Sciatic nerve (tissue), 2 donors: ENCODE measurements around the gene NANOS3. TPM values are rescaled to one million over a fixed set of nuclear protein-coding genes. Genes with fewer than 3 reads are reported as not detected.
"Not testable (repeated sequence)": the region's sequence is repeated elsewhere in the genome, so short reads cannot be mapped to it uniquely, and the experiment has no call there.

Experiments
- ATAC-seq: fragments of 200-7000 bp; cut with Tn5 transposase; one replicate; pipeline ENCODE4 v1.9.1; 2020; ENCODE audit warnings: mild to moderate bottlenecking, moderate library complexity
- DNase-seq: peaks from one replicate; pipeline ENCODE4 v3.0.0-alpha.2; 2020; ENCODE audit warnings: low spot score
- intact Hi-C: fragments of 100-400 bp; cut with DNase I; formaldehyde crosslinking; loops from one replicate; pipeline ENCODE4 v1.14.2; 2022
- total RNA-seq: library from RNA; stranded (reverse); fragmentation: NEBNext Ultra II Directional; extraction: Animal tissue kit (Norgen Biotek cat#: 25700); gene quantifications from one replicate; pipeline ENCODE4 v1.2.1, GENCODE V29; 2021
- donor health status: DM: no; HTN: no; CAD: no.
- donor health status: DM: no; HTN: no; CAD: no.

Gene NANOS3
- total RNA-seq, 1 donor from 2014 or later = 1.4 TPM

DNA sequence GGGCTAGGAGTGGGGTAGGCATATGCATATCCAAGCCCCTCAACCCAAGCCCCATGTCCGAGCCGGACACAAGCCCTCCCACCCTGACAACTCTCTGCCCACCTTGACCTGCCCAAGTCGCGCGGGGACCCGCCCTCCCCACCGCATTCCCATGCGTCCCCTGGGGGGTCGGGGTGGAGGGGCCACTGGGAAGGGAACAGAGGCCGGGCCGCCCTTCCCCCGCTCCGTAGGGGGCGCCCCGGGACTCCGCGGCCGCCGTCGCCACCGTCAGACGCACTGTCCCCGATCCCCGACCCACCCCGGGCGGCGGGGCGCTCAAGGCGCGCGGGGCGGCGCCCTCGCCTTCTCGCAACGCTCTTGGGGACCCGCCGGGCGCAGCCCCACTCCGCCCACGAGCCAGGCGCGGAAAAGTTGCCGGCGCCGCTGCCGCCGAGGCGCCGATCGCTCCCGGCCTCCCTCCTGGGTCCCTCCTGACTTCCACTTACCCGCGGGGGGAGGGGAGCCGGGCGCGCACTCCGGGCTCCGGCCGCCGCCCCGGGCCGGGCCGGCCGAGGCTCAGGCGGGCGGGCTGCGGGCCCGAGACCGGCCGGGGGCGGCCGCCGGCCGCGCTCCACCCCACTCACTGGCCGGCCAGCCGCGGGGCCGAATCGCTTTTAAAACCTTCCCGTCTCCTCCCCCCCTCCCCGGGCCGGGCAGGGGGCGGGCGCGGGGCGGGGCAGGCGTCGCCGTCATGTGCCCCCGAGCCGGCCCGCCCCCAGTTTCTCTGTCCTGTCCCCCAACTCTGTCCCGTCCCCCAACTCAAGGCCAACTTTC is 34.4 kb upstream of the NANOS3 start:
- ATAC-seq (peak; percentile 38), DNase-seq (peak; percentile 93)
- intact Hi-C loops = no loop called here

DNA sequence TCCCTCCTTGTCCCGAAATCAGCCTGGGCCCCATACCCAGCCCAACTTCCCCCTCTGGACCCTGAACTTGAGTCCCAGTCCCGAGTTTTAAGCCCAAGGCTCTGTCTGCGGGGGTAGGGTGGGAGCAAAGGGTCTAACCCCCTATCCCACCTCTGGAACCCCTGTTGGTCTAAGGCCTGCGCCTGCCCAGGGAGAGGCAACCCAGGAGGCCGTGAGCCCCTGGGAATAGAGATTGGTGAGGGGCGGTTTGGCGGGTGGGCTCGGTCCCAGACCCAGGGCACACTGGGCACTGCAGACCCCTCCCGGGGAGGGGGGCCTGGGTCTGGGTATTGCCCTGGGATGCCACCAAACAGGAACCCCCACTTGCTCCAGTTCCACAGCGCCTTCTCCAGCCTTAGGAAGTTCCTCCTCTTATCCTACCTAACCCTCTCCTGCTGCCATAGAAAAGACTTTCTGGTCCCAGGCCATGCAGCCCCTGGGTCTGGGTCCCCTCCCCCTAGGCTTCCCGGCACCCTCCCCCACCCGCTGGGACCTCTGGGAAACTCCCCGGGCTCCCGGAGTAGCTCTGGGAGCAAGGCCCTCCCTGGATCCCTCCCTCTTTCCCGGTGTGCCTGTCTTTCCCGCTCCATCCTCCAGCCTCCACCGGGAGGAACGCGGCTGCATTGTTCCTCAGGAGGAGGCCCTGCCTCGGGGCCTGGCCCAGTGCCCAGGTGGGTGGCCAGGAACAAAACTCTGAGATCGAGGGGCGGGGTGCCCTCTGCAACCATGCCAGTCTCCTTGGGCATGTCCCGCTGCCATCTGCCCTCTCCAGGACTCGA is 33.6 kb upstream of the NANOS3 start:
- peak; percentile 80 for DNase-seq
- intact Hi-C loops = no loop called here
- ATAC-seq = no peak

DNA sequence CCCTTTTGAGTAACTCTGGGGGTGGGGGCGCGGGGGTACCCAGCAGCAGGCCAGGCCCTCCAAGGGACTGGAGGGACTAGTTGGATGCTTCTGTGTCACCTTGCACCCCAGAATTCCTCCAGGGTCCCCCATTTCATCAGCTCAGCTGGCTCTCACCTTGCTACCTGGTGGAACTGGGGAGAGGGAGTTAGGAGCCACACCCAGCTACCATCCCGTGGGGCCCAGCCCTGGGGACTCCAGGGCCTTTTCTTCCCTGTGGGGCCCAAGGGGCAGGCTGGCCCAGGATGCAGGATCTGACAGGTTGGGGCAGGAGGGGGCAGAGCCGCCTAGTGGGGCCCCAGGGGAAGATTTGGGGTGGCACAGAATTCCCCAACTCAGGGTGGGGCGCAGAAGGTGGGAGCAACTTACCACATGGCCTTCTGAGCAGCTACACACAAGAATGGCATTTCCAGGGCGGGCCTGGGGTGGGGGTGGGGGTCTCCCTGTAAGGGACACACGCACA is 32.8 kb upstream of the NANOS3 start:
- DNase-seq = no peak
- intact Hi-C loops = no loop called here

DNA sequence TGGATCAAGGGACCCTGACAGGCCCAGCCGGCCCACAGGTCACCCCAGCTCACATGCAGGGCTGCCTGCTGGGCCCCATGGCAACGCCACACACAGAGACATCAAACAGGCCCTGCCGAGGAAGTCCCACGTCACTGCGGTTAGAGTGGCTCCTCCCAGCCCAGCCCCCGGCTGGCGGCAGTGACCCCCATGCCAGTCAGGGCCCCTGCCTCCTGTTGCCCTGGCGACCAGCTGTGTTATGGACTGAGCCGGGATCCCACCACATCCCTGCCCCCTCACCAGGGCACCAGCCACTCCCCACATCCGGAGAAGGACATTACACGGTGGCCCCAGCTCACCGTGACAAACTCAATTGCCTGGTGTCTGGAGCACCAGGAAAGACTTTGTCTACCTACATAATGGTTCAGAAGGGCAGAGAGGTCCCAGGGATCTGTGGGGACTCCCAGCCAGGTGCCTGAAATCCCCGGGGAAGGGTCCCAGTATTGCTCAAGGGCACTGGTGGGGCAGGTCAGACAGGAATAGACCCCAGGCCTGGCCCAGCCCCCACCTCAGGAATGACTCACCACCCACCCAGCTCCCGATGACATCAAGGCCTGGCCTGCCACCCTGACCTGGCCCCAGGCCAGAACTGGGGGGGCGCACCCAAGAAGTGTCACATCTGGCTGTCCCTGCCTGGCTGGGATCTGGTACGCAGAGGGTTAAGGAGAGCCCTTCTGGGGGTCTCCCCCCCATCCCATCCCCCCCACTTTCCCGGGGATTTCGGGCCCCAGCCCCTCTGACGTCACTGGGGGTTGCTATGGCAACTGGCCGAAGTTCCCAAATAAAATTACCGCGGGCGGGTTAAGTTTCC is 30.2 kb upstream of the NANOS3 start:
- intact Hi-C loops = no loop called here
- DNase-seq = peak; percentile 96

More for the DNA sequence above, 32.8 kb upstream of the NANOS3 start:
- ATAC-seq = no peak

DNA sequence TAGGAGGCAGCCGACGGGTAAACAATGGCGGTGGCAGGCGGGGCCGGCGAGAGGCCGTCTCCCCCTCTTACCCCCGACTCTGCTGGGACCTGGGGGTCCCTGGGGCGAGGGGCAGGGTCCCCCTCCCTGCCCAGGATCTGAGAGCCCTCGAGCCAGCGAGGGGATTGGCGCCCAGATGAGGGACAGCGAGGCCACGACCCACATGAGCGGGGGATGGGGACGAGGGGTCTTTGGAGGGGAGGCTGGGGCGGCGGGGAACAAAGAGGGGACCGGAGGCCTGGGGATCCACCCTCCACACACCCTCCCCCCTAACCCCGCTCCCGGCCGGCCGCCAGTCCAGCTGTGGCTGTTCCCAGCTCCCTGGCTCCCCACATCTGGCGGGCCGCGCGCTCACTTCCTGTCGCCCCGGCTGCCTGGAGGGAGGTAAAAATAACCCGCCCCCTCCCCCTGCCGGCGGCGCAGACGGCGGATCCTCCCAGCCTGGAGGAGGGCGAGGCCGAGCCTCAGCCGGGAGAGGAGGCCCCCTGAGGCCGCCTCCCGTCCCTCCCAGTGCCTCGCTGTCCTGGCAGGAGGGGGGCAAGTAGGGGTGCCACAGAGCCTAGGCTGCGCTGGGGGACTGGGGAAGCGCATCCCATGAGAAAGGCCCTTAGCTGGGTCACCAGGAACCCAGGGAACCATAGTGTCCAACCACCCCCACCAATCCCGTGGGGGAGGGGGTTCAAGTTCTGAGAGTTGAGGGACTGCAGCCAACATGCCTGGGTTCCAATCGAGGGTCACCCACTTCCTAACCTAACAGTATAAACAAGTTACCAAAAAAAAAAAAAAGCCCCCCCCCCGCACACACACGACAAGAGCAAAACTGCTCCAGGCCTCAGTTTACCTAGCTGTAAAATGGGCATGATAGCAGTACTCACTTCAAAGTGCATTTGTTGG is 29.3 kb upstream of the NANOS3 start:
- peak; percentile 79 for ATAC-seq
- intact Hi-C loops = no loop called here
- DNase-seq = peak; percentile 97

More for the DNA sequence above, 30.2 kb upstream of the NANOS3 start:
- ATAC-seq = peak; percentile 76

DNA sequence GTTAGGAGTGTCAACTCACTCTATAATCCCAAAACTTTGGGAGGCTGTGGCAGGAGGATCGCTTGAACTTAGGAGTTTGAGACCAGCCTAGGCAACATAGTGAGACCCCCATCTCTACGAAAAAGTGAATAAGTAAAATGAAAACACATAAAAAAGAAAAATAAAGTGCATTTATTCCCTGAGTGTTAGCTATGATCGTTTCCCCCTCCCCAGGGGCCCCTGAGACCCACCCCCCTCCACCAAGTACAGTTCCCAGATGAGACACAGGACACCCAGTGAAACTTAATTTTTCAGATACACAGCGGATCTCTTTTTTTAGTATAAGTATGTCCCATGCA is 28.6 kb upstream of the NANOS3 start:
- intact Hi-C loops = no loop called here

DNA sequence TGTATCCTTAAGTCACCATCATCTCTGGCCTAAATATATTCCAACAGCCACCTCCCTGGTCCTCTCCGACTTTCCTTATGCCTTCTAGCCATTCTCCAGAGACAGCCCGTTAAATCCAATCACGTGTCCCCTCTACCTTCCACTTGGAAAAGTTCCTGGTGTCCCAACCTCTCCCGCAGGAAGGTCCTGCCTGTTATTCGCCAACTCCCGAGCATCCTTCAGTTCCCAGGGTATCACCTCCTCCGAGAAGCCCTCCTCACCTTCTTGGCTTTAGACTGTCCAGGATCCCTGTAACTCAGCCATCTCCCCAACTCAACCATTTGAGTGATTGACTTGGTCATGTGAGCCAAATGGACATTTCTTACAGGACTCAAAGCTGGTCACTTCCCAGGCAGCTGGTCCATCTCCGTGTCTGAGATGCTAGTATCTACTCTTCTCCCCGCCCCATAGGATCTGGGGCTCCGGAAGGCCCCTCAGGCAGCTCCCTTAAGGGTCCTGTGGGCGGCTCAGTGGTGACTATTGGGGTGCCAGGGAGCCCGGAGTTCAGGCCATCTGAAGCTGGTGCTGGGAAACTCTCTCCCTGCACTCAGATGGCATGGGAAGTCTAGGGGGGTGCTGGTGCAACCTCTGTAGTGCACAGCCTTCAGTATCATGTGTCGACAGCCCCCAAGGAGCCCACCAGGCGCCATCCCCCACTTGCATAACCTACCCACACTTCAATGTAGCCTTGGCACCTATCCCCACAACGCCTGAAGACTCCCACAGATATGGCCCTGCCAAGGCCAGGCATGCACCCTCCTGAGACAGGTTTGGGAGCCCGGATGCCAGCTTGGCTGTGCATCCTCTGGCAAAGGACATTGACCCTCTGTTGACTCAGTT is 27.9 kb upstream of the NANOS3 start:
- intact Hi-C loops = no loop called here
- ATAC-seq (no peak), DNase-seq (no peak)

More for the DNA sequence above, 28.6 kb upstream of the NANOS3 start:
- no peak for ATAC-seq
- DNase-seq = no peak

DNA sequence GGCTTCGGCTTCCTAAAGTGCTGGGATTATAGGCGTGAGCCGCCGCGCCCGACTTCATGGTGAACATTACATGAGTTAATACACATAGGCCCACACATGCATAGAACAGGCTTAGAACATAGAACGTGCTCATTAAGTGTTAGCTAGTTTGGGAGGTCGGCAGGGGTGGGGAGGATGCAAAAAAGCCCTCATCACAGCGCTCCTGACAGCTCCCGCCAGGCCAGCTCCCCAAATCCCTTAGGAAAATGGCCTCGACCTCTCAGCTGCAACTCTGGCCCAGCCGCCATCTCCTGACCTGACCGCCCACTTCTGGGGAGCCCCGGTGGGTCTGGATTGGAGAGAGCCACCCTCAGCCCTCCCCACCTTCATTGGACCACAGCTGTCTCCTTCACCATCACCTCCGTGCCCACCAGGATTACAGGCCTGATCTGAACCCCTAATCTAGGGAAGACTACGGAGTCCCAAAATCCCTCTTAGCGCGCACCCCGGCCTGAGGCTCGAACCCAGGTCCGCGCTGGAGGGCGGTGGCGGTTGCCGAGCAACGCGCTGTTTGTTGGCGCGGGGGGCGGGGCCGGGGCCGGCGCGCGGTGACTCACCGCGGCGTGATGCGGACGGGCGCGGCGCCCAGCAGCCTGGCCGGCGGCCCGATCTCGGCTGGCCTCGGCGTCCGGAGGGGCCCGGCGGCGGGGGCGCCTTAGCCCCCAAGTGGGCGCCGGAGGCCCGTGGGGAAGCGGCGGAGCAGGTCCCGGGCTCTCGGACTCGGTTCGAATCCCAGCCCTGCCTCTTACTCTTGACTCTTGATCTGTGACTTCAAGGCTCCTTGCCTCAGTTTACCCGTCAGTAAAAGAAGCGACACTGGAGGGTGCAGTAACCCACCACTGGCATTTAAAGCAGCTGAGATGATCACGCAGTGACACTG is 26.7 kb upstream of the NANOS3 start:
- DNase-seq (peak; percentile 91), ATAC-seq (peak; percentile 9)
- intact Hi-C loops = no loop called here

DNA sequence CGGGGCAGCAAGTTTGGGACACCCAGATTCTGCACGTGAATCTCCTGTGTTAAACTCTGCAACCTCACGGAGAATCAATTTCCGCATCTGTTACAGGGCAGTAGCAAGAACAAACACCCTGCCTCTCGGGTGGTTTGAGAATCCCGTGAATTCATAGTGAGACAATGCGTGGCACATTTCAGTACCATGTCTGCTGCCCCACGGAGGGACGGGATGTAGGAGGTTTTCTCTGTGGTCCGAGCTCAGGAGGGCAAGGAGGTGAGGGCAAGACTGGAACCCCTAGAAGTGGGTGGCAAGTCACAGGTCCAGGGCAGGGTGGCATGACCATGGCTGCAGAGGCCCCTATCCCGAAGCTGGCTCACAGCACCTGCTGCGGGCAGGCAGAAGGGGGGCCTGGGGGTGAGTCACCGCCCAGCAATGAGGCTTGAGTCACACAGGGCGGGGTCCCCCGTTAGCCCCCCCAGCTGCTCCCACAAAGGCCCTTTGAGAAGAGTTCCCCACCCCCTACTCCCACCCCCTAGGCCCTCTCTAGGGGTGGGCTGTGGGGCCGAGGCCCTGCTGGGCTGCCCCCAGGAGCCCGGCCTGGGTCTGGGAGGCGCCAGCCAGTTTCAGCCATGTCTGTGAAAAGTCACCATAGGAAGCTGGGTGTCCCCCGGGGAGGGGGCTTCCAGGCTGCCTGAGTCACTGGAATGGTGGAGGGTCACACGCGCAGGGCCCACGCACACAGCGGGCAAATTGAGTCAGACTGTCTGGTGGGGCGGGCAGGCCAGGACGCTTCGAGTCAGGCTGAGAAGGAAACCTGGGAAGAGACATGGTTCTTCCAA is 25.8 kb upstream of the NANOS3 start:
- DNase-seq (peak; percentile 91), ATAC-seq (peak; percentile 65)
- intact Hi-C loops = no loop called here

DNA sequence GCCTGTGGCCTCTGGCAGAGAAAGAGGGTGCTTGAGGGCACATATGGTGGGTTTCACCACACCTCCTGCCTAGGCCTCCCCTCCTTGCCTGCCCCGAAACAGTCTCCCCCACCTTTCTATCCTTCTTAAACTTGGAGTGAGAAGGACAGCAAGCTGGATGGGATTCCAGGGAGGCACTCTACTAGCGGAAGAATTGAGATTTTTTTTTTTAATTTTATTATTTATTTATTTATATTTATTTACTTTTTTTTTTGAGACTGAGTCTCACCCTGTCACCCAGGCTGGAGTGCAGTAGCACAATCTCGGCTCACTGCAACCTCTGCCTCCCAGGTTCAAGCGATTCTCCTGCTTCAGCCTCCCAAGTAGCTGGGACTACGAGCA is 25.2 kb upstream of the NANOS3 start:
- ATAC-seq, DNase-seq: not testable (repeated sequence)
- intact Hi-C loops = loop anchor here (2.0 kb wide), 1 partner anchor 57 kb away; the partner anchor contains the start of gene ZSWIM4

DNA sequence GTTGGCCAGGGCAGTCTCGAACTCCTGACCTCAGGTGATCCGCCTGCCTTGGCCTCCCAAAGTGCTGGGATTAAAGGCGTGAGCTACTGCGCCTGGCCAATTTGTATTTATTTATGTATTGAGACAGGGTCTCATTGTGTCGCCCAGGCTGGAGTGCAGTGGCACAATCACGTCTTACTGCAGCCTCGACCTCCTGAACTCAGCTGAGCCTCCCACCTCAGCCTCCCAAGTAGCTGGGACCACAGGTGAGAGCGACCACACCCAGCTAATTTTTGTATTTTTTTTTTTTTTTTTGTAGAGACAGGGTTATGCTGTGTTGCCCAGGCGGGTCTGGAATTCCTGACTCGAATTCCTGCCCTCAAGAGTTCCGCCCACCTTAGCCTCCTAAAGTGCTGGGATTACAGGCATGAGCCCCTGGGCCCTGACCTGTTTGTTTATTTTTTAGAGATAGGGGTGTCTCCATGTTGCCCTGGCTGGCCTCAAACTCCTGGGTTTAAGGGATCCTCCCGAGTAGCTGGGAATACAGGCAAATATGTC is 24.7 kb upstream of the NANOS3 start:
- DNase-seq, ATAC-seq: not testable (repeated sequence)
- intact Hi-C loops = loop anchor here (2.0 kb wide), 1 partner anchor 57 kb away; the partner anchor contains the start of gene ZSWIM4

DNA sequence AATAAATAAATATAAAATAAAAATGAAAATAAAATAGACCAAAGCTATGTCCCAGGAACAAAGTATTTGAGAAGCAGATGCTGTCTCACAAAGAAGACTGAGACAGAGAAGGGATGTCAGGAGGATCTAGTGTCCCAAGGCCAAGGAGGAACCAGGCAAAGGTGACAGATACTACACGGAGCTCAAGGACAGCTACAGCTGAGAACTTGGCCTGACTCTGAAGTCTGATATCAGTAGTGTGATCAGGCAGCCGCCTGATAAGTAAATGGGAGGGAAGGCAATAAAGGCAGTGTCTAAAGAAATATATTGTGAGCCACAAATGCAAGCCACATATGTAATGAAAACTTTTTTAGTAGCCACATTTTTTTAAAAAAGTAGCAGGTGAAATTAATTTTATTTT is 20.4 kb upstream of the NANOS3 start:
- intact Hi-C loops = no loop called here
- no peak for ATAC-seq

DNA sequence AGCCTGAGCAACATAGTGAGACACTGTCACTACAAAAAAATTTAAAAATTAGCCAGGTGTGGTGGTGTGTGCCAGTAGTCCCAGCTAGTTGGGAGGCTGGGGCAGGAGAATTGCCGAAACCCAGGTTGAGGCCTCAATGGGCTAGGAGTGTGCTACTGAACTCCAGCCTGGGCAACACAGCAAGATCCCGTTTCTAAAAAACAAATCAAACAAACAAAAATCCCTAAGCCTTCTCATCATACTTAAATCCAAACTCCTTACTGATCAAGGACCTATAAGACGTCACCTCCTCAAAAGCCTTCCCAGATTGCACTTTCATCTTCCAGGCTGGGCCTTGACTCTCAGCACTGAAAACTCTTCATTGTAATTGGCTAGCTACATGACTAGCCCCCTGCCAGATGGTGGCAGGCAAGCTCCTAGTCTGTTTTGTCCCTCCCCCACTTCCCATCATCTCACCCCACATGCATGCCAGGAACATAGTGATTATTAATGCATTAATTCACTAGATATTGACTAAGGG is 17.5 kb upstream of the NANOS3 start:
- intact Hi-C loops = no loop called here
- ATAC-seq (no peak), DNase-seq (no peak)

More for the DNA sequence above, 20.4 kb upstream of the NANOS3 start:
- no peak for DNase-seq

DNA sequence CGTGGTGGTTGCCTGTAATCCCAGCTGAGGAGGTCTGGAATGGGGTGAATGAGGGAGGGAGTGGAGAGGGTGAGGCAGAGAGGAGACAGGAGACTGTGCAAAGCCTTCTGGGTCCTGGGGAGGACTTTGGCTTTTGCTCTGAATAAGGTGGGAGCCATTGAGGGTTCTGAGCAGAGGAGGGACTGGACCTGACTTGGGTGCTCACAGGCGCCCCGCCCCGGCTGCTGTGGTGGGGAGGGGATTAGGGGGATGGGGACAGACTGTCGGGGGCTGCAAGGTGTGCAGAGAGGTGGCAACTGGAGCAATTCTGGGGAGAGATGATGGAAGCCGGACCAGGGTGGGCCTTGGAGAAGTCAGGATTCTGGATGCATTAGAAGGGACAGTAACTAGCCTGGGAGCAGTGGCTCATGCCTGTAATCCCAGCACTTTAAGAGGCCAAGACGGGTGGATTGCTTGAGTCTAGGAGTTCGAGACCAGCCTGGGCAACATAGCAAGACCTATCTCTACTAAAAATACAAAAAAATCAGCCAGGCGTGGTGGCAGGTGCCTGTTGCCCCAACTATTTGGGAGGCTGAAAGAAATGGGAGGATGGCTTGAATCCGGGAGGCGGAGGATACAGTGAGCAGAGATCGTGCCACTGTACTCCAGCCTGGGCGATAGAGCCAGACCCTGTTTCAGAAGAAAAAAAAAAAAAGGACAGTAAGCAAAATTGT is 16.1 kb upstream of the NANOS3 start:
- intact Hi-C loops = loop anchor here (10.0 kb wide), 1 partner anchor 266 kb away; no protein-coding TSS in a partner anchor
- ATAC-seq = no peak

More for the DNA sequence above, 16.1 kb upstream of the NANOS3 start:
- no peak for DNase-seq
